Measurements from ENCODE around the gene ELK3.

Gene ELK3

GRCh38 chr12:96193725-96194575 lies at the start of gene ELK3:
ELK3 (plus strand) TSS chr12:96194375.
- no peak for DNase-seq (ENCODE audit: extremely low read depth, low read depth)
- TF ChIP-seq, protein P1, sequence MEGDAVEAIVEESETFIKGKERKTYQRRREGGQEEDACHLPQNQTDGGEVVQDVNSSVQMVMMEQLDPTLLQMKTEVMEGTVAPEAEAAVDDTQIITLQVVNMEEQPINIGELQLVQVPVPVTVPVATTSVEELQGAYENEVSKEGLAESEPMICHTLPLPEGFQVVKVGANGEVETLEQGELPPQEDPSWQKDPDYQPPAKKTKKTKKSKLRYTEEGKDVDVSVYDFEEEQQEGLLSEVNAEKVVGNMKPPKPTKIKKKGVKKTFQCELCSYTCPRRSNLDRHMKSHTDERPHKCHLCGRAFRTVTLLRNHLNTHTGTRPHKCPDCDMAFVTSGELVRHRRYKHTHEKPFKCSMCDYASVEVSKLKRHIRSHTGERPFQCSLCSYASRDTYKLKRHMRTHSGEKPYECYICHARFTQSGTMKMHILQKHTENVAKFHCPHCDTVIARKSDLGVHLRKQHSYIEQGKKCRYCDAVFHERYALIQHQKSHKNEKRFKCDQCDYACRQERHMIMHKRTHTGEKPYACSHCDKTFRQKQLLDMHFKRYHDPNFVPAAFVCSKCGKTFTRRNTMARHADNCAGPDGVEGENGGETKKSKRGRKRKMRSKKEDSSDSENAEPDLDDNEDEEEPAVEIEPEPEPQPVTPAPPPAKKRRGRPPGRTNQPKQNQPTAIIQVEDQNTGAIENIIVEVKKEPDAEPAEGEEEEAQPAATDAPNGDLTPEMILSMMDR (IDR thresholded peaks at IDR 0.05; ENCODE audit: low read depth, low read length), result no peak

DNA sequence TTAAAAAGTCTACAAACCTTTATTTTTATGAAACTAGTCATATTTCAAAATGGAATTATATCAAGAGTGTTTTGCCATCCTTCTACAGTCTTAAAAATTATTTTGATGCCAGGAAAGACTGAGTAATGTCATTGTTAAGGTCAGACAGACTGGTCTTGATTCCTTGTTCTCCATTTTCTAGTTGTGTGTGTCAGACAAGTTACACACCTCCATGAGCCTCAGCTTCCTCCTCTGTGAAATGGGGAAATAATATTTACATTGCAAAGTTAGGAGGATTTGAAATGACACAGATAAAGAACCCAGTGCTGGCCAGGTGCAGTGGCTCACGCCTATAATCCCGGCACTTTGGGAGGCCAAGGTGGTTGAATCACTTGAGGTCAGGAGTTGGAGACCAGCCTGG lies 47.4 kb upstream of the ELK3 start:
- no peak for DNase-seq (ENCODE audit: extremely low read depth, low read depth)

GRCh38 chr12:96150442-96150841 lies 43.7 kb upstream of the ELK3 start:
- DNase-seq (ENCODE audit: extremely low read depth, low read depth), result no peak
- TF ChIP-seq, protein P1 (IDR thresholded peaks at IDR 0.05; ENCODE audit: low read depth, low read length), result no peak

More for the DNA sequence above, 47.4 kb upstream of the ELK3 start:
- TF ChIP-seq, protein P1 (IDR thresholded peaks at IDR 0.05; ENCODE audit: low read depth, low read length), result no peak

- TF ChIP-seq, protein P1 (IDR thresholded peaks at IDR 0.05; ENCODE audit: low read depth, low read length), result no peak
- DNase-seq (ENCODE audit: extremely low read depth, low read depth), result no peak
These were observed 42.0 kb upstream of the ELK3 start for GRCh38 chr12:96152164-96152563.

GRCh38 chr12:96153131-96153725 lies 40.9 kb upstream of the ELK3 start:
- TF ChIP-seq, protein P1 (IDR thresholded peaks at IDR 0.05; ENCODE audit: low read depth, low read length), result no peak
- no peak for DNase-seq (ENCODE audit: extremely low read depth, low read depth)

DNA sequence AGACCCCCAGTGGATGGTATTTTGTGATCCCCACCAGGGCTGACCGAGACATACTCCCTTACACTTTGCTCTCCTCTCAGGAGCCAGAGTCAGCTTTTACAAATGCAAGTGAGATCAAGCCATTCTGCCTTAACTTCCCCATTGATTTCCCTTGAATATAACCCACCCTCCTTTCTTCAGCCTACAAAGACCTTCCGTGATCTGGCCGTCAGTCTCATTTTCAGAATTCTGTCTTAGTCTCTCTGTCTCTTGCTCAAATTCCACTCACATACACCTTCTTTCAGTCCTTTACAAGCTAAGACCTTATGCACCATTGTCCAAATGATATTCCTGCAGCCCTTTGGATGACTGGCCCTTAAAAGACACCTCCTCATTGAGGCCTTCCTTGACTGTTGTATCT lies 39.0 kb upstream of the ELK3 start:
- no peak for DNase-seq (ENCODE audit: extremely low read depth, low read depth)
- TF ChIP-seq, protein P1 (IDR thresholded peaks at IDR 0.05; ENCODE audit: low read depth, low read length), result no peak

- DNase-seq (ENCODE audit: extremely low read depth, low read depth), result no peak
- TF ChIP-seq, protein P1 (IDR thresholded peaks at IDR 0.05; ENCODE audit: low read depth, low read length), result no peak
These were observed 38.4 kb upstream of the ELK3 start for GRCh38 chr12:96155781-96156180.

Data from AG09319 (cell line).